Thyroid gland (tissue), 4 donors: Measurements from ENCODE around the gene SLC16A14.

Experiments used
- POLR2A ChIP-seq, 2 donors: fragments of 450-650 bp; IDR thresholded peaks; one replicate each; pipeline ENCODE4 v1.6.1; 2017; ENCODE audit warnings: antibody characterized with exemption in 2 of 2, mild to moderate bottlenecking in 2 of 2, moderate library complexity in 1 of 2
- TF ChIP-seq, protein P1 (sequence below), 6 experiments: fragments of 200-600 bp in 3 of 6; fragments of 450-650 bp in 3 of 6; sonication (generic) in 3 of 6; IDR thresholded peaks; one replicate each; pipeline ENCODE4 v1.5.1; 2016 to 2019; ENCODE audit warnings: antibody characterized with exemption in 6 of 6, mild to moderate bottlenecking in 2 of 6, inconsistent platforms in 1 of 6, moderate library complexity in 1 of 6

DNA sequence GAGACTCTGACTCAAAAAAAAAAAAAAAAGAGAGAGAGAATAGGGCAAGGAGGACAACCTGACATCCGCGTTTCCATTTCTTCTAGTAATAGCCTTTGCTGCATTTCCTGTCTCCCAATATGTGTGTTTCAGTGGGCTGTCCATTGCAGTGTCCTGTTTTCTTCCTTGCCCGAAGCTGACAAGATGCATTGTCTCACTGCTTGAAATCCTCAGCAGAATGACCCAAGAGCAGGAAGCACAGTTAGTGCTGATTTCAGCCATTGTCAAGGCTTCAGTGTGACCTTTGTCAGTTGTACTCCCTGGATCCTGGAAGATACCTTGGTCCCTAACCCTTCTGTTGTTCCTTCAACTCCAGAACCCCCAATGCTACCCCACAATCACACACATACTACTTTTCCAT is 71.2 kb downstream of the SLC16A14 start:
- TF ChIP-seq, protein P1, sequence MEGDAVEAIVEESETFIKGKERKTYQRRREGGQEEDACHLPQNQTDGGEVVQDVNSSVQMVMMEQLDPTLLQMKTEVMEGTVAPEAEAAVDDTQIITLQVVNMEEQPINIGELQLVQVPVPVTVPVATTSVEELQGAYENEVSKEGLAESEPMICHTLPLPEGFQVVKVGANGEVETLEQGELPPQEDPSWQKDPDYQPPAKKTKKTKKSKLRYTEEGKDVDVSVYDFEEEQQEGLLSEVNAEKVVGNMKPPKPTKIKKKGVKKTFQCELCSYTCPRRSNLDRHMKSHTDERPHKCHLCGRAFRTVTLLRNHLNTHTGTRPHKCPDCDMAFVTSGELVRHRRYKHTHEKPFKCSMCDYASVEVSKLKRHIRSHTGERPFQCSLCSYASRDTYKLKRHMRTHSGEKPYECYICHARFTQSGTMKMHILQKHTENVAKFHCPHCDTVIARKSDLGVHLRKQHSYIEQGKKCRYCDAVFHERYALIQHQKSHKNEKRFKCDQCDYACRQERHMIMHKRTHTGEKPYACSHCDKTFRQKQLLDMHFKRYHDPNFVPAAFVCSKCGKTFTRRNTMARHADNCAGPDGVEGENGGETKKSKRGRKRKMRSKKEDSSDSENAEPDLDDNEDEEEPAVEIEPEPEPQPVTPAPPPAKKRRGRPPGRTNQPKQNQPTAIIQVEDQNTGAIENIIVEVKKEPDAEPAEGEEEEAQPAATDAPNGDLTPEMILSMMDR (IDR thresholded peaks at IDR 0.05) = no peak
- TF ChIP-seq POLR2A (IDR thresholded peaks at IDR 0.05) = no peak
